SU-DHL-6 (cell line): ENCODE data around the gene FLII.

Experiments
- EZH2phosphoT487 ChIP-seq: fragments of 200-600 bp; sonication (generic), shearing (Covaris generic); conservative IDR thresholded peaks from 2 replicates; pipeline ENCODE4 v1.6.1; 2018; ENCODE audit warnings: mild to moderate bottlenecking, antibody characterized with exemption, low read length, moderate library complexity, mixed read lengths
- TF ChIP-seq, protein P1 (sequence below): fragments of 200-600 bp; sonication (generic); IDR thresholded peaks from one replicate; pipeline ENCODE4 v1.5.1; 2017; ENCODE audit warnings: antibody characterized with exemption, mild to moderate bottlenecking, low read length, moderate library complexity; ENCODE audit not compliant: insufficient read depth, poor library complexity, severe bottlenecking

DNA sequence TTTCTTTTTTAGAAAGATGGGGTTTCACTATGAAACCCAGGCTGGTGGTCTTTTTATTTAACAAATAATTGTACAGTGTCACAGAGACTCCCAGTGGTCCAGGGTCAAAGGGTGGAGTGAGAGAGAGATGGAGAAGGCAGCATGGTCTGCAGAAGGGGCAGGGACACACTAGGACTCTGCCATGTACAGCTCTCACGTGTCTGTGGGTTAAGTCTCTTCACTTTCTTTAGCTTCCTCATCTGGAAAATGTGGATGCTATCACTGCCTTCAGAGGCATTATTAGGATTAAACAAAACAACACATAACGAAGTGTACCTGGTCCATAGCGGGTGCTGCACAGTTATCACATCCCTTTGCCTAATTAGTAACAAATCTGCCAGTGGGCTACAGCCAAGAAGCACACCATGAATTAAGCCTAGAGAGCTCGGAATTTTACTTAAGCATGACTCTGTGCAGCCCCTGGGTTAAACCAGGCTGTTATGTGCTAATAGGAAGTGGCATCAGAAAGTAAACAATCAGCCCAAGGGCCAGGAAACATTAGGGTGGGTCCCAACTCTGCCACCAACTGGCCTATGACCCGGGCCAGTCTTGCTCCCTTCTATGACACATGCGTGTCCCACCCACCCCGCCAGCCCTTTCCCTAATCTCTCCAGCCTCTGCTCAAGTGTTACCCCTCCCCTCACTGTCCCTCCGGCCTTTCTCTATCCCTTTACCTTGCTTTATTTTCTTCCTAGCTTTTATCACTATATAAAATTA lies 42.4 kb upstream of the FLII start:
- TF ChIP-seq, protein P1, sequence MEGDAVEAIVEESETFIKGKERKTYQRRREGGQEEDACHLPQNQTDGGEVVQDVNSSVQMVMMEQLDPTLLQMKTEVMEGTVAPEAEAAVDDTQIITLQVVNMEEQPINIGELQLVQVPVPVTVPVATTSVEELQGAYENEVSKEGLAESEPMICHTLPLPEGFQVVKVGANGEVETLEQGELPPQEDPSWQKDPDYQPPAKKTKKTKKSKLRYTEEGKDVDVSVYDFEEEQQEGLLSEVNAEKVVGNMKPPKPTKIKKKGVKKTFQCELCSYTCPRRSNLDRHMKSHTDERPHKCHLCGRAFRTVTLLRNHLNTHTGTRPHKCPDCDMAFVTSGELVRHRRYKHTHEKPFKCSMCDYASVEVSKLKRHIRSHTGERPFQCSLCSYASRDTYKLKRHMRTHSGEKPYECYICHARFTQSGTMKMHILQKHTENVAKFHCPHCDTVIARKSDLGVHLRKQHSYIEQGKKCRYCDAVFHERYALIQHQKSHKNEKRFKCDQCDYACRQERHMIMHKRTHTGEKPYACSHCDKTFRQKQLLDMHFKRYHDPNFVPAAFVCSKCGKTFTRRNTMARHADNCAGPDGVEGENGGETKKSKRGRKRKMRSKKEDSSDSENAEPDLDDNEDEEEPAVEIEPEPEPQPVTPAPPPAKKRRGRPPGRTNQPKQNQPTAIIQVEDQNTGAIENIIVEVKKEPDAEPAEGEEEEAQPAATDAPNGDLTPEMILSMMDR, result no peak
- no peak for TF ChIP-seq EZH2phosphoT487
